Putamen (tissue), 1 donor: Measurements from ENCODE around the gene PCGF5.
A peak's percentile ranks its signal among the peaks of the same experiment; 100 is the strongest.
"Not testable (repeated sequence)": the region's sequence is repeated elsewhere in the genome, so short reads cannot be mapped to it uniquely, and the experiment has no call there.

ENCODE experiments used
- DNase-seq: peaks from one replicate; pipeline ENCODE4 v3.0.0-alpha.2; 2016; ENCODE audit warnings: low spot score

Gene PCGF5

DNA sequence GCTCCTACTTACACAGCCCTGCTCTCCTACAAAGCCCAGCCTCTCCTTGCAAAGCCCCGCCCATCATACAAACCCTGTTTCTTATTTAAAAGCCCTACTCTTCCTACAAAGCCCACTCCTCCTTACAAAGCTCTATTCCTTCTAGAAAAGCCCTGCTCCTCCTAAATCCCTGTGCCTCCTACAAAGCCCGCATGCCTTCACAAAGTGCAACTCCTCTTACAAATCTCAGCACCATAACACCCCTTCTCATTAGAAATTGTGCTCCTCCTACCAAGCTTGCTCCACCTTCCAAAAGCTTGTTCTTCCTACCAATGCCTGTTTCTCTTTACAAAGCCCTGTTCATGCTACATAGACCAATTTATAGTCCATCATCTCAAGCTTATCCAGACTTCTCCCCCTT, 66.1 kb downstream of the PCGF5 start:
- no peak for DNase-seq

DNA sequence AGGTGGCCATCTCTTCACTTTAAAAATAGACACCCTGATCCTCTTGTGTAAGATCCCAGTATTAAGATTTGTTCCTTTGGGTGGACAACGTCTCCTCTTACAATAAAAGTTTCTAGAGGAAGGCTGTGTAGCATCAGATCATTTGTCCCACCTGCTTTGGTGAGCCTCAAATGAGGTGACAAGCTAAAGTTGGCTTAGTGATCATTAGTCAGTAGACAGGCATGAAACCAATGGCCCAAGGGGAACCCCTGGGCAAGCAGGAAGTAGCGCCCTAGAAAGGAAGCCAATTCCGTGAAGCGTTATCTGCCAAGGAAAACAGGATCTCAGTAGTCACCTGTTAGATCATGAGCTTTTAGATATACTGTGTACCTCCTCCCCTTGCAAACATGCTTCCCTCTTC, 66.8 kb downstream of the PCGF5 start:
- DNase-seq, result no peak

DNA sequence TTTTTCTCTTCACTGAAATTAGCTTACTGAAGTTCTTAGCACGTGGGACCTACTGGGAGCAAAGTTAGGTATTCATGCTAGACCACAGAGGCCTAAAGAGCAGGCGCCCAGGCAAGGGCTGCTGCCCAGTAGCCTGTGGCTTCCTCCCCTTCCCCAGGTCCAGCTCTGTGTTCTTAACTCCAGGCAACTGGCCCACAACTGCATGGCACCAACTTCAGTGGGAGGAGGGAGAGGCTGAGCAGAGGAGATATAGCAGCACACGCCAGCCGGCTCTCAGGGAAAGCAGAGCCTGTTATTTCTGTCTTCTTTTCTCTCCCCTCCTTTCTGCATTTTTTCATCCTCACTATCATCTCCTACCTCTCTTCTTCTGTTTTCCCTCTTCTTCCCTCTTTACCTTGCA, 67.4 kb downstream of the PCGF5 start:
- DNase-seq, result no peak

DNA sequence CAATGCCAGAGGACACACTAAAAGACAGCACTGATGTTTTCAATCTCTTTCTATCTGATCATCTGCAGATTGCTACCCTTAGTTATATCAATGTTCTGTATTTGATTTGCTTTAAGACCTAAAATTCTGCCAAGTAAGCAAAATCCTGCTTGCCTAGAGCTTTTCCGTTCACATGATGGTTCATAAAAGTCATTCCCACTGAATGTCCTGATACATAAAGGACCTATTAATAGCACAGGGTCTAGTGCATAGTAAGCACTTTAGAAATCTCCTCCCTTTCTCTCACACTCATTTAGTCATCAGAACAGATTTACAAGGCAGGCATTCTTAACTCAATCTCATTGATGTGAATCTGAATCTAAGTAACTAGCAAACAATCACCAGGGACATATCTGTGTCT, 68.8 kb downstream of the PCGF5 start:
- no peak for DNase-seq

DNA sequence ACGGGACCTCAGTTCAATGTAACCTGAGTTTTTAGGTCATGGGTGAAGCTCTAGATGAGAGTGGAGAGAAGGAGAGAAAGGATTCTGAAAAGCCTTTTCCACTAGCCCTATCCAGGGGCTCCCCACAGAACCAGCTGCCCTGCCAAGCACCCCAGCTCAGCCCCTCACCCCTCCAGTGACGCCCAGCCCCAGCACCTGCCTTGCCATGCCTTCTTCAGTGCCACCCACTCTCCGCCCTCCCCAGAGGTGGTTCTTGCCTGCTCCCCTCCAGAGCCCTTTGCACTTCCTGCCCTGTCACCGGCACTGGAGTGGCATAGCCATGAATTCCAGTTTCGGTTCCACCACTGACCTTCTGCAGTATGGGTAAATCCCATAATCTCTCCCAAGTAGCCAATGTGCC, 70.1 kb downstream of the PCGF5 start:
- DNase-seq, result no peak

DNA sequence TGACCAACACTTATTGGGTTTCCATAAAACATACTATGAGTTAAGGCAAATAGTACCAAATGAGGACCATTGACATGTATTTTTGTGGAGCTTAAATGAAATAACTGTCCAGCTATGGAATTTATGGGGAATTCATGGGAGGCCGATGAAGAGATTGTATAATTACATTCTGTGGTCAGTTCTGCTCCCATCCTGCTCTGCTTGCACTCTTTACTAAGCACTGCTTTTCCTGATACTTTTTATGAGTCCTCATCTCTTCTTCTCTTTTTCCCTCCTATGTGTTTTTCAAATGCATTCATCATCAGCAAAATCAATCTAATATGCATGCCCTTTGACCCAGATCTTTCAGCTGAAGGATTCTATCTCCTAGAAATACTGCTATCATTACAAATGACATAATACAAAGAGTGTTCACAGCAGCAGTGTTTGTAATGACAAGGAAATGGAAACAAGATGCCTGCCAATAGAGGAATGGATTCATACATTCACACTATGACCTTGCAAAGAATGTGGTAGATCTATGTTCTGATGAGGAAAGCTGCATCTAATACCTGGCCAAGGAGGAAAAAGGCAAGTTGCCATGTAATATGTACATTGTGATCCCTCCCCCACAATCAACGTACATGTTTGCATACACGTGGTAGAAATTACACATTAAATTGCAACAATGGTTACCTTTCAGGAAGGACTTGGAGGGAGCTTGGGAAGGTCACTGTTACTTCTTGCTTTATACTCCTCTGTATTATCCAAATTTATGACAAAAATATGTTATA, 73.9 kb downstream of the PCGF5 start:
- no peak for DNase-seq

DNA sequence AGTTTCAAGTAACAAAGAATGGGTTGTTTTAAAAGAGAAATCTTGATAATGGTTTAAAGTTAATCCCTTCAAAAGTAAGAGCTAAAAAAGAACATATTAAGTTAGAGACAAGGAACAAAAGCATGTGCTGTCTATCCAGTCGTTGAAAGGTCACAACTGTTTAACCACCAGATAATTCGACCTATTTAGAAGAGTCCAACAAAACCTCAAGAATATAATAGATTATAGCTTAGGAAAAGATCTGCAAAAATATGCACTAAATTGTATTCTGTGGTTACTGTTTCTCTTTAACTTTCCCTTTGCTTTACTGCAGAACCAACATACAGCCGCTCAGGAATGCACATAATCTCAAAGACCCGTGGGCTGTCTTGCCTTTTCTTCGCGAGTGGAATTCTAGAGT, 74.9 kb downstream of the PCGF5 start:
- DNase-seq, result no peak

DNA sequence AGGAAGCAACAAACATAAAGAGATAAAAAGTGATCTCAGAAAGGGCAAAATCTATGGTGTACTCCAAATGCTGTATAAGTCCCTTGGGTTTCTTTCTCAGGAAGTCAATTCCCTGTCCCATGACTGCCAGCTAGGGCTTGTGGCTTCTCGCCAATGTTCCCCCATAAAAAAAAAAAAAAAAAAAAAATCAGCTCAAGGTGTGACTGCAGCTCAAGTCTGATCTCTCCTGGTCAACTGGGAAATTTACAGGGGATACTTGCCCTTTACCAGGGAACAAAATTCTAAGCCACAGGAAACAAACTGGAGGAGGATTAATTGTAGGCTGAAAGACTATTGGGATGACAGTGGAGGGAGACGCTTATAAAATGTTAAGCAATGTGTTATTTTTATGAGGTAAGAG, 76.0 kb downstream of the PCGF5 start:
- no peak for DNase-seq

DNA sequence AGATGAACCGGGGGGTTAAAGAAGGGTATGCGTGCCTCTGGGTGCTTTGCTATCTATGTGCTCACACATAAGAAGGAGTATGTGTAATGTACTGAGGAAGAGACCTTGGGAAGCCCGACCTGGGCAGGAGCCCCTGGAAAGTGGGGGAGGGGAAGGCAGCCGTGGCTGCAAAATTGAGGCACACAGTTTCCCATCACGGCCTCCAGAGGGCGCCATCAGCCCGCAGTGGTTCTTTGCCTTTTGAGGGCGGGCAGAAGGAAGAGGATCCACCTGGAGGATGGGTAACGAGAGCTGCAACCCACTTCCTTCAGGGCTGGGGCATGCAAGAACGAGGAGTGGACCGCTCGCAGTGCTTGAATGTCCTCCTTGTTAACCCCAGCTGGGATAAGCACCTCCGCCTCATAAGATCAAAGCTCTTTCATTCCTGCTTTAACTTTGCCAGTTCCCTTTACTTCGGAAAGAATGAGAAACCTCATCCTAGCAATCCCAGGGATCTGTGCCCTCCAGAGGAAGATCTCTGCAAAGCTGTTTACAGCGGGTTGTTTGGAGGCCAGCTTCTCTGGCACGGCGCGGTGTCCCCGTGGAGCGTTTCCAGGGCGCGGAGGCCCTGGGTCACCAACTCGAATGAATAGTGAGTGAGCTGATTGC, 77.9 kb downstream of the PCGF5 start:
- peak; percentile 66 for DNase-seq

DNA sequence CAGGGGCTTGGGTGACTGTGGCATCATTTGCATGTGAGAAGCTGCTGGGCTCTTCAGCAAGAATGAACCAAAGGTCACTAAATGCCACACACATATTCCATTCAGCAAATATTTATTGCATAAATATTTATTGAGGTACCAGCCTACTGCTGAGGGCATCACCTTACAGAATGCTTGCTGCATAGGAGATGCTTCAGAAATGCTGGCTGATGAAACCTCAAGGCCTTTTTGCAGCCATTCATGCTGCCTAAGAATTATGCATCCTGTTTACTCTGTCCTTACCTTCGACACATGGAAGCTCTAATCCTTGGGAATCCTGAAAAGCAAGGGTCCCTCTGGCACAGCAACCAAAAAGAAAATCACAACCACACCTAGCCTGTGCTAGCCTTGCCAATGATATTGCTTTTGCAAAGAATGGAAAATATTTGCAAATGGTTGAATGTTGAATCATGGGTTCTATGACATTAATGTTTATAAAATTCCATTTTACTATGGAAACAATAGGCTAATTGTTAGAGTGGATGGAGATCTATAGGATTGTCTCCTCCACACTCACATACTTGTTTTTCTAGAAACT, 79.6 kb downstream of the PCGF5 start:
- DNase-seq, result no peak

DNA sequence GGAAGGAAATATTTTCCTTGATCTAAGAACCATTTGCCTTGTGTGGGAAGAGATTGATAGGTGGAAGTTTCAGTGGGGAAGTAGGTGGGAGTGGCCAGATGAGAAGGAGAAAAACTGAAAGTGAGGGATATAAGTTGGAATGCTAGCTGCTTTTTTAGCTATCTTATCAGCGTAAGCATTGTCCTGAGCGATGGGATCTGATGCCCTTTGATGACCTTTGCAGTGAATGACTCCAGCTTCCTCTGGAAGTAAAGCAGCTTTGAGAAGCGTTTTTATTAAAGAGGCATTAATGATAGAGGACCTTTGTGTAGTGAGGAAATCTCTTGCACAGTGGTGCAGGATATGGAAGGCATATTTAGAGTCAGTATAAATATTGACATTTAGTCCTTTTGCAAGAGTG, 82.5 kb downstream of the PCGF5 start:
- not testable (repeated sequence) for DNase-seq

DNA sequence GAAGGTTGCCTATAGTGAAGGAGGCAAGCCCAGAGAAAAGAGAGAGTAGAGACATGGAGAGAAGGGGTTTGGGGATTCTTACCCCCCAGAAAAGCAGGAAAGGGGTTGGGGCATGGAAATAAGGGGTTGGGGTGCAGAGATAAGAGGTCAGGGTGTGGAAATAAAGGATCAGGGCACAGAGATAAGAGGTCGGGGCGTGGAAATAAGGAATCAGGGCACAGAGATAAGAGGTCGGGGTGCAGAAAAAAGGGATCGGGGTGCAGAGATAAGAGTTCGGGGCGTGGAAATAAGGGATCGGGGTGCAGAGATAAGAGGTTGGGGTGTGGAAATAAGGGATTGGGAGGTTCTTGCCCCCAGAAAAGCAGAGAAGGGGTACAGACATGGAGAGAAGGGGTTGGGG, 85.5 kb downstream of the PCGF5 start:
- DNase-seq, result not testable (repeated sequence)

DNA sequence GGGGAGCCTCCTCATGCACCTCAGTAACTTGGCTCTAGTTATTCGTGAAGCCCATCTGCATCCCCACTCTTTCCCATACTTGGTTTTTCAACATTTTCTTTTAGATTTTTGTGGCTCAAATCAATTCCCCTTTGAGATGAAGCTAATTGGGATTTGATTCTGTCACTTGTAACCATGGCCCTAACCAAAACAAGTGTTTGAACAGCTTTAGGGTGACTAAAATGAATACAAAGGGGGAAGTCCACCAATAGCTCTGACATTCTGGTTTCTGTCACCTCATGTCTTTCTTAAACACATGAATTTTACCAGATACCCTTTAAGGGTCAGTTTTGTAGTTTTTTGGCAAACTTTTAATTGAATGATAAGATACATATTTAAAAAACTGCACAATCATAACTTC, 87.0 kb downstream of the PCGF5 start:
- DNase-seq, result no peak

DNA sequence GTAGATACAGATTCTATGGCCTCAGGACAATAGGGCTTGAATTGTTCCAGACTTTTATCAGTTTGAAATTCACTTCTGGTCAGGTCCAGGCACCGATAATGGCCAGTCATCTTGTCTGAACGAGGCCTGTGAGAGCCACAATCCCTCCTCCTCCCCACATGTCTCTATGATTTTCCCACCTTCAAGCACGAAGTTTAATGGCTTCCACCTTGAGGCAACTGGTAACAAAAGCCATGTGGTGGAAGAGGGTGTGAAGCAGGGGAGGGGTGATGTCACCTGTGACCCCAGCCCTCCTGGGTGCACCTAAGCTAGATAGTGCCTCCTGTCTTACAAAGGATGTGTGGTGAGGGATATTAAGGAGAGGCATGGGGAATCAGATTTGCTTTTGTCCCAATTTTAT, 89.2 kb downstream of the PCGF5 start:
- DNase-seq, result no peak

DNA sequence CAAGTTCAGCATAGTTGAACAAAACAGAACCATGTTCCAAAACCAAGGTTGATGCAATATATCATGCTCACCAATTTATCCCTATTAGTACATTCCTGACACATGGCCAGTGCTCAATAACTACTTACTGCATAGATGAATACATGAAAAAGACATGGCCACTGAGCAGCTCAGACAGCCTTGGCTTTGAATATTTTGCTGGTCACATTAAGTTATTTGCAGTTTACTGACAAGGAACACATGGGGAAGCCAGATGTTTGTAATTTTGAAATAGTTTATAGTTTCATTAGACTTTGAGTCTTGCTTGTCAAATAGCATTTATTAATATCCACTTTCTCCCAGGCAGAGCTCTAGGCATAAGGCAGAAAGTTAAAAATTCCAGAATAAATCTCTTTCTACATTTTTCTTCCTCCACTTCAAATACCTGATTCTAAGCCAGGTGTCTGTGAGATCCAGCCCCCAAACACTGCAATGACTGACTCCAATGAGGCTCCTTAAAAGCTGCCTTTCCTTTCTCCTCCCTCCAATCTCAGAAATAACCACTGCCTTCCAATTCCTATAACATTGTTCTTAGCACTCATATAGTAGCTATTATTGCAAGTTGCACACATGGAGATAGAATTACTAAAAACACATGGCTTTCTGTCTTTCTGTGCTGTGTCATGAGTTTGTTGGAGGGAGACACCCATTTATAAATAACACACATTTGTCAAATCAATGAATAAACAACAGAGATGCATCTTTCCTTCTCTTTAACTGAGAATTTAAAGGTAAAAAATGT, 91.3 kb downstream of the PCGF5 start:
- DNase-seq, result no peak

DNA sequence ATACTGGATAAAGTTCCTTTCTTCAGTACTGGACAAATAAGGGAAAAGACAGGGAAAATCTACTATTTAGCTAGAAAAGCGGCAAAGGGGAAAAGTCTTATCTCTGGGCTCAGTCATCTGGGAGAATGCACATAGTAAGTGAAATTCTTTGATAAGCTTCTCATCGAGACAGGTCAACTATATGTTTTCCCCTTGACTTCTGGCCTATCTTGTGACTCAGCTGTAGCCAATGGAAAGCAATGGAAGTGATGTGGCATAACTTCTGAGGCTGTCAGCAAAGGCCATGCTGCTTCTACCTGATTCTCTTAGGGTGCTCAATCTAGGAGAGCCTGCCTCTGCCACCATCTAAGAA, 91.9 kb downstream of the PCGF5 start:
- no peak for DNase-seq

DNA sequence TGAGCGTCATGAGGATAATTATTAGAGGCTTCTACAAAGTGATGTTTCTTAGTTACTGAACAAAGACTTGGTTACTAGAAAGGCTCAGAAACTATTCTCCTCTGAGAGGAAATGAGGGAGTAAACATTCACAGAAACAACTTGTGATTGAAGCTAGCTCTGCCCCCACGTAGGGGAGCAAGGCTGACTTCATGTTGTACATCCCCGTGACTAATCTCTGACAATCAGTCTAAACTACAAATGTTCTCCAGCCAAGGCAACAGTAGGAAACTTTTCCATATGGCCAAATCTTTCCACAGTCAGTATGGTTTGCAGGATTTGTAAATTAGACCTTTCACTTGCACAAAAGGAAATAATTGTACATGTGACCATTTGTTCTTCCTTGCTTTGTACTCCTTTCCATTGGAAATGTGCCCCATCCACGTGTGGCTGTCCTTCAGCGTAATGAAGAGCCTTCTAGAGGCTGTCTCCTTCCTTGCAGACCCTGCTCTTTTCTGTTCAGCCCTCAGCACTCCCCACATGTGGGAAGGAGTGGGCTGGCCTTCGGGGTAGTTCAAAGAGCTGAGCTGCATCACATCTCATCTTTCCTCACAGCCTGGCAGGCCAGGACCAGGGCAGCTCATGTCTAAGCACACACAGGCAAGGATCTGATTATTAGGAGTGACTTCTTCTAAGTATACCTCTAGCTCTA, 93.5 kb downstream of the PCGF5 start:
- DNase-seq, result no peak

DNA sequence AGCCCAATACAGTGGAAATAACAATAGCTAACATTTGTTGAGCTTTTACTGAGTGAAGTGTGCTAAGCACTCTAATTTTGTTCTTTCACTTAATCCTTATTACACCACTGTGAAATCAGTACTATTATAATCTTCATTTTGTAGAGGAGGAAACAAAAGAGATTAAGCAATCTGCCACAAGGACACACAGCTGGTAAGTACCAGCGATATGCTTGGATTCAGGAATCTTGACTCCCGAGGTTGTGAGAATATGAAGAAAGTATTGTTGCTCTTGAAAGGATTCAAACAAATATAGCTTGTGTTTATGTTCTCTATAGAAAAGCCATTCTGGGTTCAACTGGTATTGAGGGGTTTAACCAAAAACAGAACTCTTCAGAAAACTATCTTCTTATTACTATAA, 96.0 kb downstream of the PCGF5 start:
- DNase-seq, result no peak

DNA sequence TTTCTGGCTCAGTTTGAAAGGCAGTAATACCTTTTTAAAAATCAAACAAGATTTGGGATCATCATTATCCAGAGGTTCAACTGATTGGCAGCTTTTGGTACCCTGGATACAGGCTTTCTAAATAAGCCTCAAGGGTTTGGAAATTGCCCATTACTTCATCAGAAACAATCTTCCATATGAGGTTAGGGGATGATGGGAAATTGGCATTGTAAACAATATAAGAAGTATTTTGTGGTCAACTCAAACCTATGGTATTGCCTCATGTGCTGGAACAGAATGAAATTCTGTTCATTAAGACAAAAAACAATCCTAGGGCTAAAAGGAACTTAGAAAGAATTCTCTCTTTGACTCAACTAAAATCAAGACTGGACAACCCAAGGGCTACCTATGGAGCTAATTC, 97.1 kb downstream of the PCGF5 start:
- no peak for DNase-seq

DNA sequence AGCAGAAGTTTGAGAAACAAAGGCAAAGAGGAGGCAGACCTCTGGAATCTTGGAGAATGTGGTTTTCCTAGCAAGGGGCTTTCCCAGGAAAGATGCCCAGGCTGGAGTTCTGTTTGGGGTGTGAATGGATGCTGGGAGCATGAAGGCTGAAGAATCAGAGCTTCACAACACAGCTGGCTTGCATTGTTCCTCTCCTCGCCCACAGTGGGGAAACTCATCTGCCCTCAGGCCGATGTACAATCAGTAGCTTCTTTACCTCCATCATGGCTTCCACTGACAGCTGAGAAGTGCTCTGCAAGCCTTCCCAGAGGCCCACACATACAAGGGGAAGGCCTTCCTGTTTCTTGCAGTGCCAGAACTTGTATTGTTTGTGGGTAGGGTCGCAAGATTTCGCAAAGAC, 98.9 kb downstream of the PCGF5 start:
- DNase-seq, result no peak

DNA sequence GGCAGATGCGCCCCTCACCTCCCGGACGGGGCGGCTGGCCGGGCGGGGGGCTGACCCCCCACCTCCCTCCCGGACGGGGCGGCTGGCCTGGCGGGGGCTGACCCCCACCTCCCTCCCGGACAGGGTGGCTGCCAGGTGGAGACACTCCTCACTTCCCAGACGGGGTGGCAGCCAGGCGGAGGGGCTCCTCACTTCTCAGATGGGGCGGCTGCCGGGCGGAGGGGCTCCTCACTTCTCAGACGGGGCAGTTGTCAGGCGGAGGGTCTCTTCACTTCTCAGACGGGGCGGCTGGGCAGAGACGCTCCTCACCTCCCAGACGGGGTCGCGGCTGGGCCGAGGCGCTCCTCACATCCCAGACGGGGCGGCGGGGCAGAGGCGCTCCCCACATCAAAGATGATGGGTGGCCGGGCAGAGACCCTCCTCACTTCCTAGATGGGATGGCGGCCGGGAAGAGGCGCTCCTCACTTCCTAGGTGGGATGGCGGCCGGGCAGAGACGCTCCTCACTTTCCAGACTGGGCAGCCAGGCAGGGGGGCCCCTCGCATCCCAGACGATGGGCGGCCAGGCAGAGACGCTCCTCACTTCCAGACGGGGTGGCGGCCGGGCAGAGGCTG, 102.9 kb downstream of the PCGF5 start:
- not testable (repeated sequence) for DNase-seq
